Measurements from ENCODE around the gene PVALEF.

The PVALEF gene

DNA sequence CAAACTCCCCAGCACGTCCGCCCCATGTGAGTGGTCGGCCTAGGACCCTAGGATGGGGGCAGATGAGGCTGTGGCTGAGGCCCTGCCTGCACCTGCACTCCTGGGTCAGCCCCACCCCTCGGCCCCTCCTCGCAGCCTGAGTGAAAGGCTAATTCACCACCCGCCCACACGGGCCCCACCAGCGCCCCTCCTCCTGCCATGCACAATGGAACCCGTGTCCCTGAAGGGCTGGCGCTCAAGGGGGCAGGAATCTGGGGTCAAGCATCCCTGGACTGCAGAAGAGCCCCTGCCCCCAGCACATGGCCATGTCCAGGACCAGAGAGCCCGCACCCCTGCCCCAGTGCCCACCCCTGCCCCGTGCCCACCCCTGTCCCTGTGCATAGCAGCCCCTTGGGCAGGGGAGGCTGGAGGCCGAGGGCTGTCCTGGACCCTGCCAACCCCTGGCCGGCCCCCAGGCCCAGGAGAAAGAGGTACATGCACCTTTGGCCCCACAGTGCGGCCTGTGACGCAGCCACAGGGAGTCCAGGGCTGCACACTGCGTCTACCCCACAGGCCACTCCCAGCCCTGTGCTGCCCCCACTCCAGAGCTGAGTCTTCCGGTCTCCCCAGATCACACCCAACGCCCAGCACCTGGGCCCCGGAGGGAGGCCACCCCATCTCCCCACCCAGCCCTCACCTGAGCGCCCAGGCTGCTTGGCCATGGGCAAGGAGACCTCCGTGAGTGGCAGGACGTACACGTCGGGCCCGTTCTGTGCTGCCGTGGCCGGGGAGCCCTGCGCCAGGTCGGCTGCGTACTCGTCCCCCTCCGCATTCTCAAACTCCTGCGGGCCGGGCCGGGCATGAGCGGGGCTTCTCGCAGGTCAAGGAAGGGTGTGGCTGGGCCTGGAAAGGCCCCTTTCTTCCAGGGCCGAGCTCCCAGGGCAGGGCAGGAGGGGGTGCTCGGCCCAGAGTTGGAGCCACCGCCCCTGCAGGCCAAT lies 34.6 kb upstream of the PVALEF start:
- TF ChIP-seq ZFX (IDR thresholded peaks at IDR 0.05; ENCODE audit: borderline replicate concordance) (no peak), CTCF (IDR thresholded peaks at IDR 0.05) (no peak)
- no peak overlapping the region for H3K27ac ChIP-seq

DNA sequence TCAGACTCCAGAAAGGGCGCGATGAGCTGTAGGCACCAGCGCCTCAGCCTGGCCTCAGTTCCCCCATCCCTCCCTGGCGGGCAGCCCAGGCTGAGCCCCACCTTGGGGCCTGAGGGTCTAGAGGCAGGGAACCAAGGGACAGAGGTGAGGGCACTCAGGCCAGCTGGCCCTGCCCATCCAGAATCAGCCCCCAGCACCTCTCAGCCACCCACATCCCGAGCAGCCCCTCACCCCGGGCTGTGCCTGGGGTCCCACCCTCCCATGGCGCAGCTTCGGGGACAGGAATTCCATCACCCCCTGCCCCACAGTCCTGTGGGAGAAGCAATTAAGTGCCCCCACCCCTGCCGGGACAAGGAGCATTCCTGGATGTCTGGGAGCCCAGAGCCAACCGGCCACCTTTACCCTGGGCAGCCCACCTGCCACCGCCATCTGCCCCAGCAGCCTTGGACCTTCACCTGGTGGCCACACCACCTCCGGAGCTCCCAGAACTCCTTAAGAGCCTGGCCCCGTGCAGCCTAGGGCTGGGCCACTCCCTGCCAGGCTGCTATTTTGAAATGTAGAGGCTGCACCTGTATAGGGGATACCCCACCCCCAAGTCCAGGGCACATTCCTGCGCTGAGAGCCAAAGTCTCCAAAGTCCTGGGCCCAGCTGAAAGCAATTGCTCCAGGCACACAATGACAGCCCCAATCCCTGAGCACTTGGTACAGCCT lies 33.7 kb upstream of the PVALEF start:
- no peak for TF ChIP-seq ZFX (IDR thresholded peaks at IDR 0.05; ENCODE audit: borderline replicate concordance)
- no peak overlapping the region for H3K27ac ChIP-seq

DNA sequence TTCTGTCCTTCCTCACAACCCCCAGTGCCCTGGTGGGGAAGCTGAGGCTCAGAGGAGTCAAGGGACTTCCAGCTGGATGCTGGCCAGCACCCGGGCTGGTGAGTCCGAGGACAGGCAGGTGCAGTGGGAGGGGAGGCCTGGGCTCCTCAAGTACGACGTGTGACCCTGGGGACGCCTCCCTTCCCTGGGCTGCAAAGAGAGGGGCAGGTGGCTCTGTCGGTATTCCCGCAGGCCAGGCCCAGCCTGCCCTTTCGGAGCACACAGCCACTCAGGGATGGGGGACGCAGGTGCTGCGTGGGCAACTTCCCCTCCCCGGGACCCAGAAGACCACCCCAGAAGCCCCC lies 33.1 kb upstream of the PVALEF start:
- H3K27ac ChIP-seq = no peak overlapping the region
- TF ChIP-seq CTCF (IDR thresholded peaks at IDR 0.05) (no peak), ZFX (IDR thresholded peaks at IDR 0.05; ENCODE audit: borderline replicate concordance) (no peak)

DNA sequence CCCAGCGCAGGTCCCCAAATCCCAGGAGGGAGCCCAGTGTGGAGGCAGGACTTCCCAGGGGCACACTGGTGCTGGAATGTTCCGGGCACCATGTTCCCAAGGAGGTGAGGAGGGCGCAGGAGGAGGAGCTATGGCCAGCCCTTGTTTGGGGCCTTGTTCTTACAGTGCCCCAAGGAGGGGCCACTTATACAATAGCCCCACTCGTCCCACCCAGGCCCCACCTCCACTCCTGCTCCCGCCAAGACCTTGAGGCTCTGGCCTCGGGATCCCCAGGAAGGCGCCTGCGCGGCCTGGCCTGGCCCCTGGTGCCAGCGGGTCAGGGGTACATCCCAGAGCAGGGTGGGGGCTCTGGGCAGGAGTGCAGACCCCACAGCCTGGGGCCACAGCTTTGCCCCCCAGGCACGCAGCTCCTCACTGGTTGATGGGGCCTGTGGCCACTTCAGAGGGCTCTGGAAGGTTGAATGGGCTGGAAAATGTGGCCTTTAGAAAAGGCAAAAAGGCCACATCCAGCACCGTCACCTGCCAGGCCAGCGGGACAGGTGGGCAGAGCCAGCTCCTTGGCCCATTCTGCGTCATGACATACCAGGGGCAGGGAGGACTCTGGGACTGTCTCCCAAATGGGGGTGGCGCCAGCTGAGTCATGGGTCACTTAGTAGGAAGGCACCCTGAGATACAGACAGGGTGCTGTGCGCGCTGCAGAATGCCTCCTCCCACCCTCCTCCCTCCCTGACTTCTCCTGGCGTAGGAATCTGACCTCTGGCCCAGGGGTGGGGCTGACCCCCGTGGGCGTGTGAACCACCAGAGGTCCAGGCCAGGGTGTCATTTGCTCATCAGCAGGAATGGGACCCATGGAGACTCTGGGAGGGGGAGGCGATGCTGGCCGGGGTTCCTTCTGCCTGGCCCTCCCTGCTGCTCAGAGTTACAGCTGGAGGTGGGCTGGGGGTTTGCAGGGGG lies 32.3 kb upstream of the PVALEF start:
- H3K27ac ChIP-seq = no peak overlapping the region
- TF ChIP-seq CTCF (IDR thresholded peaks at IDR 0.05) (no peak), ZFX (IDR thresholded peaks at IDR 0.05; ENCODE audit: borderline replicate concordance) (no peak)

DNA sequence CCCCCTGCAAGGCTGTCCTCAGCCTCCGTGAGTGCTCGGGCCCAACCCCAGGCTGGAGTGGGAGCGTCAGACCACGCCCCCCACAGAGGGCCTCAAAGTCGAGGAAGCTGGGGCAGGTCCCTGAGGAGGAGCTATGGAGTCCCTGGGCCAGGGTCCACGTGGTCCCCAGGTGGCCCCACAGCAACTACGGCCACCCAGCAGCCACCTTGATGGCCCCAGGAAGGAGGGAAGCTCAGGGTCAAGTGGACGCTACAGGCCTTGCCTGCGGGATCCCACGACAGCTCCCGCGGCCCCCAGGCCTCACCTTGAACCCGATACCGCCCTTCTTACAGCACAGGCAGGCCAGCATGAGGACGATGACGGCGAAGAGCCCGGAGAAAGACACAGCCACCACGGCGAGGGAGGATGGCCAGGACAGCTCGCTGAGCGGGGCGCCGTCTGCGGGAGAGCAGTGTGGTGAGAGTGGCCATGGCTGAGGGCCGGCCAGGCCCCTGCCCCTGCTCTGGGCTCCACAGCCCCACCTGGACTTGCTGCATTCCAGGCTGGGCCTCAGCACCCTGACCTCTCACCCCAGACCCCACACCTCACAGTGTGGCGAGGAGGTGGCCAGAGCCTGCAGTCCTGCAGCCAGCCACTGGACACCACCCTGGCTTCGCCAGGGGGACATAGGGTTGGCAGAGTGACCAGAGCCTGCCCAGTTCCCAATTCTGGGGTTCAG lies 31.1 kb upstream of the PVALEF start:
- no peak overlapping the region for H3K27ac ChIP-seq
- TF ChIP-seq CTCF (IDR thresholded peaks at IDR 0.05) (no peak), ZFX (IDR thresholded peaks at IDR 0.05; ENCODE audit: borderline replicate concordance) (no peak)

GRCh38 chr17:81135505-81136278 lies 29.6 kb upstream of the PVALEF start:
- TF ChIP-seq CTCF (IDR thresholded peaks at IDR 0.05) (no peak), ZFX (IDR thresholded peaks at IDR 0.05; ENCODE audit: borderline replicate concordance) (no peak)
- H3K27ac ChIP-seq = no peak overlapping the region
